ENCODE measurements around the gene HHAT.

- no peak for TF ChIP-seq CTCF (IDR thresholded peaks at IDR 0.05; ENCODE audit: poor library complexity, severe bottlenecking)
- TF ChIP-seq REST (IDR thresholded peaks at IDR 0.05; ENCODE audit: borderline replicate concordance), result no peak
- TF ChIP-seq POLR2AphosphoS5 (IDR thresholded peaks at IDR 0.05), result no peak
- no peak for TF ChIP-seq RAD21 (conservative IDR thresholded peaks at IDR 0.05)
- TF ChIP-seq SMC3 (conservative IDR thresholded peaks at IDR 0.05; ENCODE audit: poor library complexity), result no peak
- TF ChIP-seq EZH2 (IDR thresholded peaks at IDR 0.05; ENCODE audit: borderline replicate concordance, insufficient read depth, low read length, poor library complexity, severe bottlenecking), result no peak
Observed at GRCh38 chr1:210722410-210723081, 393.8 kb downstream of the HHAT start.
